Activated CD8-positive, alpha-beta T cell treated with anti-CD3 and anti-CD28 coated beads, Interleukin-2, amount 10 ng/mL, durations not matched to agents 7 days and 5 days (primary cell): Measurements from ENCODE around the gene MTHFR. TPM values are rescaled to one million over a fixed set of nuclear protein-coding genes. Genes with fewer than 3 reads are reported as not detected.

Source experiments
- ATAC-seq: fragments of 150-1000 bp; cut with Tn5 transposase; one replicate; pipeline ENCODE4 v1.10.0; 2021; ENCODE audit warnings: moderate library complexity
- CTCF ChIA-PET: fragments of 350-600 bp; sonication (Branson Sonifier 250); formaldehyde crosslinking; loops from one replicate; lab custom pipeline; 2021; ENCODE audit warnings: antibody characterized with exemption; lab: Charles Lee
- POLR2A ChIA-PET: fragments of 350-600 bp; sonication (Branson Sonifier 250); formaldehyde crosslinking; loops from one replicate; lab custom pipeline; 2021; ENCODE audit warnings: antibody characterized with exemption; lab: Charles Lee
- DNase-seq: peaks from one replicate; pipeline ENCODE4 v3.0.0-alpha.2; 2020
- H3K27ac Mint-ChIP-seq: one replicate; pipeline ENCODE4 v1.8.0; 2021; ENCODE audit warnings: mild to moderate bottlenecking, mixed read lengths
- H3K27me3 Mint-ChIP-seq: one replicate; pipeline ENCODE4 v1.8.0; 2021; ENCODE audit warnings: low read depth, mixed read lengths
- H3K36me3 Mint-ChIP-seq: one replicate; pipeline ENCODE4 v1.8.0; 2021; ENCODE audit warnings: low read depth, mixed read lengths
- H3K4me1 Mint-ChIP-seq: one replicate; pipeline ENCODE4 v1.8.0; 2021; ENCODE audit warnings: low read depth, mixed read lengths
- H3K4me3 Mint-ChIP-seq: one replicate; pipeline ENCODE4 v1.8.0; 2021; ENCODE audit warnings: mild to moderate bottlenecking, mixed read lengths
- H3K9me3 Mint-ChIP-seq: one replicate; pipeline ENCODE4 v1.8.0; 2022; ENCODE audit warnings: mixed read lengths; ENCODE audit not compliant: insufficient read depth
- total RNA-seq, 2 experiments: library from RNA; stranded (reverse); gene quantifications; one replicate each; pipeline ENCODE4 v1.2.3, GENCODE V29; 2021

The MTHFR gene
- total RNA-seq, 2 experiments from 2014 or later: 32.4 to 34.6 TPM

GRCh38 chr1:11738096-11738495 is 67.7 kb downstream of the MTHFR start:
- H3K27me3 Mint-ChIP-seq: peaks cover 5% of the 10 kb centered on the region
- ATAC-seq (no peak), DNase-seq (no peak)
- POLR2A ChIA-PET: interaction anchor here (1.1 to 1.8 kb wide), 4 partner anchors 13 to 172 kb away, joined by 3 to 11 read pairs (median 5); partner anchors contain the start of gene FBXO6
- no peaks in the 10 kb centered on the region for H3K9me3 Mint-ChIP-seq
- peaks cover 77% of the 10 kb centered on the region for H3K4me1 Mint-ChIP-seq
- CTCF ChIA-PET: interaction anchor here (2.4 to 4.1 kb wide), 4 partner anchors 18 to 95 kb away, joined by 8 to 36 read pairs (median 22); partner anchors contain the start of gene FBXO6
- peak overlapping the region; percentile 98 for H3K4me3 Mint-ChIP-seq
- peaks cover 54% of the 10 kb centered on the region for H3K36me3 Mint-ChIP-seq
- no peak overlapping the region for H3K27ac Mint-ChIP-seq

- H3K27me3 Mint-ChIP-seq: no peaks in the 10 kb centered on the region
- DNase-seq (peak; percentile 68), ATAC-seq (peak; percentile 57)
- H3K4me1 Mint-ChIP-seq: peaks cover 74% of the 10 kb centered on the region
- peak overlapping the region; percentile 72 for H3K27ac Mint-ChIP-seq
- peaks cover 43% of the 10 kb centered on the region for H3K36me3 Mint-ChIP-seq
- ChIA-PET POLR2A (interaction anchor here (0.9 to 2.2 kb wide), 6 partner anchors 17 to 173 kb away, joined by 3 to 11 read pairs (median 9); partner anchors contain the start of gene FBXO6), CTCF (interaction anchor here (1.0 to 4.1 kb wide), 7 partner anchors 12 to 94 kb away, joined by 3 to 36 read pairs (median 10); partner anchors contain the start of genes FBXO6 and MAD2L2)
- H3K9me3 Mint-ChIP-seq: no peaks in the 10 kb centered on the region
- peak overlapping the region; percentile 98 for H3K4me3 Mint-ChIP-seq
These were observed 68.8 kb downstream of the MTHFR start for GRCh38 chr1:11736746-11737639.

- peak within 1 kb of the TSS; percentile 98 for H3K4me3 Mint-ChIP-seq
- ATAC-seq (peak; percentile 81), DNase-seq (peak; percentile 94)
- H3K4me1 Mint-ChIP-seq: peaks cover 74% of the 10 kb centered on the region
- H3K36me3 Mint-ChIP-seq: peaks cover 34% of the 10 kb centered on the region
- peak within 1 kb of the TSS; percentile 91 for H3K27ac Mint-ChIP-seq
- CTCF ChIA-PET: interaction anchor here (1.0 to 4.1 kb wide), 7 partner anchors 13 to 93 kb away, joined by 3 to 36 read pairs (median 10); partner anchors contain the start of genes FBXO6 and MAD2L2
- no peaks in the 10 kb centered on the region for H3K27me3 Mint-ChIP-seq
- no peaks in the 10 kb centered on the region for H3K9me3 Mint-ChIP-seq
- POLR2A ChIA-PET: interaction anchor here (0.6 to 2.2 kb wide), 5 partner anchors 16 to 1259 kb away, joined by 3 to 11 read pairs (median 8); partner anchors contain the start of gene FBXO6
These were observed 69.7 kb downstream of the MTHFR start, which contains the start of gene AGTRAP for GRCh38 chr1:11735854-11736745. AGTRAP (plus strand) TSS chr1:11736136; CDS start chr1:11736209, 73 bp downstream.

Other genes with a start within 250 kb of the MTHFR start
- gene FBXO2, start 151.5 kb downstream of the MTHFR start, total RNA-seq: 1 to 10 TPM; 5.6 to 6.0 TPM
- gene FBXO44, start 151.1 kb downstream of the MTHFR start, total RNA-seq: 10 to 100 TPM; 39.7 to 42.3 TPM
- 10 to 100 TPM; 61.6 to 62.2 TPM for gene FBXO6, start 141.8 kb downstream of the MTHFR start, total RNA-seq
- 100 to 1,000 TPM; 127 to 129 TPM for gene MAD2L2, start 124.8 kb downstream of the MTHFR start, total RNA-seq
- 1 to 10 TPM; 7.1 to 7.7 TPM for gene DRAXIN, start 114.3 kb downstream of the MTHFR start, total RNA-seq
- 10 to 100 TPM; 82.5 to 84.2 TPM for gene AGTRAP, start 69.8 kb downstream of the MTHFR start, total RNA-seq
- not detected for gene C1orf167, start 43.8 kb downstream of the MTHFR start, total RNA-seq
- 10 to 100 TPM; 19.7 to 20.9 TPM for gene CLCN6, start 227 bp upstream of the MTHFR start, total RNA-seq
- gene NPPA, start 41.8 kb upstream of the MTHFR start, total RNA-seq: not detected
- not detected for gene NPPB, start 53.0 kb upstream of the MTHFR start, total RNA-seq
- gene KIAA2013, start 120.5 kb upstream of the MTHFR start, total RNA-seq: 10 to 100 TPM; 37.4 to 39.7 TPM
- gene PLOD1, start 128.8 kb upstream of the MTHFR start, total RNA-seq: 10 to 100 TPM; 25.0 to 26.1 TPM
- gene MFN2, start 174.5 kb upstream of the MTHFR start, total RNA-seq: 10 to 100 TPM; 55.1 to 60.4 TPM
- gene MIIP, start 213.5 kb upstream of the MTHFR start, total RNA-seq: 10 to 100 TPM; 34.7 to 37.4 TPM